K562 (cell line): ENCODE results near the gene NF1. TPM values are rescaled to one million over a fixed set of nuclear protein-coding genes. Genes with fewer than 3 reads are reported as not detected.

Experiments used
- ETV1 ChIP-seq: fragments of 450-650 bp; conservative IDR thresholded peaks from 2 replicates; pipeline ENCODE4 v1.6.1; 2016; ENCODE audit warnings: missing genetic modification characterization, control low read depth, low read depth, missing compliant biosample characterization
- FIP1L1 ChIP-seq: fragments of 200-400 bp; formaldehyde crosslinking; IDR thresholded peaks from 2 replicates; pipeline ENCODE4 v1.6.1; 2018; ENCODE audit warnings: mild to moderate bottlenecking, low read depth, low read length; ENCODE audit not compliant: poor library complexity, severe bottlenecking
- FOXJ2 ChIP-seq: fragments of 200-800 bp; sonication (Bioruptor generic); IDR thresholded peaks from 2 replicates; pipeline ENCODE4 v1.6.1; 2016; ENCODE audit warnings: missing genetic modification characterization, missing compliant biosample characterization
- FOXP4 ChIP-seq: sonication (generic); formaldehyde crosslinking; IDR thresholded peaks from 2 replicates; pipeline ENCODE4 v1.8.0; 2022; ENCODE audit warnings: mild to moderate bottlenecking, missing genetic modification reagents, borderline replicate concordance
- HMGN3 ChIP-seq: IDR thresholded peaks from 2 replicates; pipeline ENCODE4 v1.6.1; 2011; ENCODE audit warnings: borderline replicate concordance, low read depth, mild to moderate bottlenecking, mixed read lengths, low read length; ENCODE audit not compliant: insufficient read length; ENCODE audit errors: extremely low read depth
- NCOA6 ChIP-seq: fragments of 450-650 bp; IDR thresholded peaks from 2 replicates; pipeline ENCODE4 v1.6.1; 2017; ENCODE audit warnings: mild to moderate bottlenecking
- POLR3A ChIP-seq: IDR thresholded peaks from 2 replicates; pipeline ENCODE4 v1.6.1; 2011; ENCODE audit warnings: borderline replicate concordance, mild to moderate bottlenecking, moderate library complexity; ENCODE audit not compliant: insufficient read length, insufficient read depth; ENCODE audit errors: extremely low read depth
- PPARD ChIP-seq: fragments of 250-450 bp; sonication (Bioruptor Pico); IDR thresholded peaks from 2 replicates; pipeline ENCODE4 v1.8.0; 2022; ENCODE audit warnings: inconsistent platforms, mild to moderate bottlenecking, moderate library complexity
- SMARCA5 ChIP-seq: fragments of 450-650 bp; IDR thresholded peaks from 2 replicates; pipeline ENCODE4 v1.6.1; 2016
- SMC3 ChIP-seq: conservative IDR thresholded peaks from 2 replicates; pipeline ENCODE4 v1.6.1; 2011; ENCODE audit warnings: low read depth, low read length, improper control_type of control experiment; ENCODE audit not compliant: insufficient read depth
- SREBF1 ChIP-seq: fragments of 150-350 bp; IDR thresholded peaks from 2 replicates; pipeline ENCODE4 v1.6.1; 2014; ENCODE audit warnings: antibody characterized with exemption, low read depth, low read length, borderline replicate concordance
- polyA plus RNA-seq, 8 experiments: library from polyadenylated mRNA; depleted of rRNA in 4 of 8; stranded (reverse) in 5 of 8; unstranded in 3 of 8; fragments of >200 nt; fragmentation: Nextera tagmentation in 2 of 8; fragmentation: Illumina TruSeq in 1 of 8; extraction: Ambion mirVana in 2 of 8; extraction: Trizol in 1 of 8; gene quantifications; 2 replicates each; pipeline versions ENCODE4 v1.2.1 to v1.2.3, GENCODE V29; 2011 to 2014; ENCODE audit warnings: inconsistent platforms in 1 of 8, missing spikeins in 1 of 8
- total RNA-seq, 7 experiments: library from RNA; depleted of rRNA in 6 of 7; stranded (reverse); fragments of >200 nt in 6 of 7; fragmentation: Illumina TruSeq in 2 of 7; extraction: Trizol in 2 of 7; gene quantifications; 2 replicates each; pipeline versions ENCODE4 v1.2.1 to v1.2.3, GENCODE V29; 2011 to 2021; ENCODE audit warnings: low replicate concordance in 1 of 7

The NF1 gene
- total and polyA plus RNA-seq, 9 of the 15 experiments (the other 6 are each of a cell fraction or from before 2014, with no cell fraction given), result 3.4 to 41.9 (median 24.3) TPM

GRCh38 chr17:31269036-31269577 lies 174.3 kb downstream of the NF1 start (continued):
- TF ChIP-seq POLR3A, result no peak
- no peak for TF ChIP-seq SMC3
- TF ChIP-seq SREBF1, result no peak
- TF ChIP-seq FIP1L1, result no peak
- no peak for TF ChIP-seq SMARCA5
- no peak for TF ChIP-seq FOXP4 (CRISPR knock-in tag)
- no peak for TF ChIP-seq NCOA6
- TF ChIP-seq ETV1 (tag), result no peak
- TF ChIP-seq PPARD (CRISPR knock-in tag), result no peak
- no peak for TF ChIP-seq FOXJ2 (tag)
- no peak for TF ChIP-seq HMGN3
